CD4-positive, alpha-beta memory T cell (primary cell): Measurements from ENCODE around the gene LPCAT4. TPM values are rescaled to one million over a fixed set of nuclear protein-coding genes. Genes with fewer than 3 reads are reported as not detected.

Source experiments
- CTCF ChIA-PET: fragments of 350-600 bp; sonication (Branson Sonifier 250); formaldehyde crosslinking; loops from one replicate; lab custom pipeline; 2021; ENCODE audit warnings: inconsistent platforms; ENCODE audit not compliant: partially characterized antibody; lab: Charles Lee
- POLR2A ChIA-PET: fragments of 350-600 bp; sonication (Branson Sonifier 250); formaldehyde crosslinking; loops from one replicate; lab custom pipeline; 2021; ENCODE audit not compliant: partially characterized antibody; lab: Charles Lee
- DNase-seq, 5 donors: peaks; one replicate each; pipeline versions ENCODE4 v3.0.0 to v3.0.0-alpha.2; 2020 to 2022; ENCODE audit warnings: mixed read lengths in 1 of 5
- H3K27ac ChIP-seq: one replicate; pipeline ENCODE4 v1.7.0; 2013; ENCODE audit warnings: low read depth, low read length
- H3K27me3 ChIP-seq: 2 replicates; pipeline ENCODE4 v1.7.0; 2013; ENCODE audit warnings: mild to moderate bottlenecking, low read length, moderate library complexity; ENCODE audit not compliant: insufficient read depth
- H3K36me3 ChIP-seq: 2 replicates; pipeline ENCODE4 v1.7.0; 2013; ENCODE audit warnings: mild to moderate bottlenecking, low read length, moderate library complexity; ENCODE audit not compliant: insufficient read depth
- H3K4me1 ChIP-seq: 2 replicates; pipeline ENCODE4 v1.7.0; 2013; ENCODE audit warnings: mild to moderate bottlenecking, low read length, moderate library complexity; ENCODE audit not compliant: insufficient read depth
- H3K4me3 ChIP-seq, 2 donors: one replicate each; pipeline ENCODE4 v1.7.0; 2013; ENCODE audit warnings: low read length in 2 of 2, mild to moderate bottlenecking in 1 of 2
- H3K9me3 ChIP-seq, 2 donors: one replicate each; pipeline ENCODE4 v1.7.0; 2013; ENCODE audit warnings: low read length in 2 of 2, control low read depth in 1 of 2; ENCODE audit not compliant: control insufficient read depth in 1 of 2
- H3K27ac Mint-ChIP-seq, 7 donors: one replicate each; pipeline ENCODE4 v1.8.0; 2020 to 2021; ENCODE audit warnings: mixed read lengths in 7 of 7, mild to moderate bottlenecking in 6 of 7, inconsistent platforms in 3 of 7, moderate library complexity in 3 of 7
- H3K27me3 Mint-ChIP-seq, 2 donors: one replicate each; pipeline ENCODE4 v1.8.0; 2020 to 2021; ENCODE audit warnings: mixed read lengths in 2 of 2
- H3K36me3 Mint-ChIP-seq, 2 donors: one replicate each; pipeline ENCODE4 v1.8.0; 2020 to 2021; ENCODE audit warnings: mixed read lengths in 2 of 2, inconsistent platforms in 1 of 2, mild to moderate bottlenecking in 1 of 2
- H3K4me1 Mint-ChIP-seq, 4 donors: one replicate each; pipeline ENCODE4 v1.8.0; 2020 to 2021; ENCODE audit warnings: mixed read lengths in 4 of 4, mild to moderate bottlenecking in 1 of 4
- H3K4me3 Mint-ChIP-seq, 8 donors: one replicate each; pipeline ENCODE4 v1.8.0; 2020 to 2021; ENCODE audit warnings: mixed read lengths in 8 of 8, mild to moderate bottlenecking in 7 of 8, moderate library complexity in 6 of 8, inconsistent platforms in 3 of 8
- H3K9me3 Mint-ChIP-seq, 8 donors: one replicate each; pipeline ENCODE4 v1.8.0; 2020 to 2021; ENCODE audit warnings: mixed read lengths in 8 of 8, mild to moderate bottlenecking in 5 of 8, inconsistent platforms in 3 of 8, moderate library complexity in 1 of 8
- intact Hi-C: fragments of 100-400 bp; cut with micrococcal nuclease; formaldehyde crosslinking; loops from one replicate; pipeline ENCODE4 v1.15.1; 2023
- polyA plus RNA-seq, 2 donors: library from polyadenylated mRNA; unstranded; fragments of 300-500 nt; fragmentation: Illumina TruSeq; gene quantifications; one replicate each; pipeline ENCODE4 v1.2.3, GENCODE V29; 2021
- total RNA-seq, 2 experiments: library from RNA; stranded (reverse); gene quantifications; one replicate each; pipeline ENCODE4 v1.2.3, GENCODE V29; 2021

The LPCAT4 gene
- total and polyA plus RNA-seq, 4 experiments from 2014 or later = 19.0 to 108 (median 61.8) TPM

GRCh38 chr15:34327906-34328305, 39.1 kb downstream of the LPCAT4 start:
- H3K27me3 Mint-ChIP-seq = no peaks in the 10 kb centered on the region
- ChIA-PET POLR2A (interaction anchor here (1.3 to 4.1 kb wide), 6 partner anchors 9 to 225 kb away, joined by 3 to 52 read pairs (median 10); partner anchors contain the start of genes EMC4, LPCAT4, NOP10 and NUTM1), CTCF (interaction anchor here (0.6 to 6.0 kb wide), 8 partner anchors 10 to 260 kb away, joined by 3 to 35 read pairs (median 7); partner anchors contain the start of genes LPCAT4, NOP10, NUTM1 and SLC12A6)
- H3K9me3 Mint-ChIP-seq = no peaks in the 10 kb centered on the region
- Histone ChIP-seq H3K4me1 (peaks cover 70% of the 10 kb centered on the region), H3K9me3 (no peaks in the 10 kb centered on the region), H3K4me3 (no peak overlapping the region), H3K27ac (no peak overlapping the region), H3K36me3 (no peaks in the 10 kb centered on the region), H3K27me3 (no peaks in the 10 kb centered on the region)
- no peaks in the 10 kb centered on the region for H3K36me3 Mint-ChIP-seq
- no peak for DNase-seq
- H3K27ac Mint-ChIP-seq = peak overlapping the region; percentile 8 to 83 (median 66)
- intact Hi-C loops = no loop called here
- H3K4me3 Mint-ChIP-seq = peak overlapping the region; percentile 15 to 69 (median 53)
- peaks cover 26 to 62% (median 49%) of the 10 kb centered on the region in 4 donors for H3K4me1 Mint-ChIP-seq

DNA sequence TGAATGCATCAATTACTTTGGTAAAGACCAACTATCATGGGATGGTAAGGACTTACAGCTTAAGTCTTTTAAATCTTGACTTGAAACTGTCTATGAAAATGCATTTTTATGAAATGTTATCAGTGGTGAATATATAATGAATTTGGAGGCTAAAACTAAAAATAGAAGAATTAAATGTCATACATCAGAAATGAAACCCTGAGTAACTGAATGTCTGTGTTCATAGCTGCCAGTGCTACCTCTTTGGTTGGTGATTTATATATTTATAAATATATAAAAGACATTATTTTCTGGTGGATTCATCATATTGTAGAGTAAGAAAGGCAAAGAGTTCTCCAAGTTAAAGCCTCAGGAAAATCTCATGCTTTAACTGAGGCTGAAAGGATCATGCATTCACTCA, 41.6 kb downstream of the LPCAT4 start:
- Mint-ChIP-seq H3K4me1 (peaks cover 24 to 49% (median 39%) of the 10 kb centered on the region in 4 donors), H3K36me3 (no peaks in the 10 kb centered on the region), H3K27me3 (no peaks in the 10 kb centered on the region), H3K9me3 (no peaks in the 10 kb centered on the region), H3K4me3 (no peak overlapping the region), H3K27ac (peak overlapping the region in 1 of 7 donors; percentile 35)
- DNase-seq = no peak
- POLR2A ChIA-PET = interaction anchor here (0.6 to 3.2 kb wide), 4 partner anchors 12 to 100 kb away, joined by 3 to 21 read pairs (median 4); partner anchors contain the start of genes EMC4, LPCAT4 and SLC12A6
- Histone ChIP-seq H3K9me3 (no peaks in the 10 kb centered on the region), H3K4me1 (peaks cover 49% of the 10 kb centered on the region), H3K27me3 (no peaks in the 10 kb centered on the region), H3K36me3 (no peaks in the 10 kb centered on the region), H3K27ac (no peak overlapping the region), H3K4me3 (no peak overlapping the region)
- intact Hi-C loops = no loop called here
- CTCF ChIA-PET = interaction anchor here (1.6 to 1.9 kb wide), 2 partner anchors 9 to 18 kb away, joined by 4 to 6 read pairs; partner anchors contain the start of genes NOP10 and NUTM1

- H3K27ac ChIP-seq = no peak overlapping the region
- peaks cover 24 to 48% (median 40%) of the 10 kb centered on the region in 4 donors for H3K4me1 Mint-ChIP-seq
- no peaks in the 10 kb centered on the region for H3K9me3 ChIP-seq
- ChIA-PET CTCF (interaction anchor here (1.6 to 1.9 kb wide), 2 partner anchors 9 to 18 kb away, joined by 4 to 6 read pairs; partner anchors contain the start of genes NOP10 and NUTM1), POLR2A (interaction anchor here (0.6 to 3.2 kb wide), 4 partner anchors 8 to 100 kb away, joined by 3 to 21 read pairs (median 4); partner anchors contain the start of genes EMC4 and SLC12A6)
- intact Hi-C loops = no loop called here
- no peak overlapping the region for H3K4me3 Mint-ChIP-seq
- H3K27me3 Mint-ChIP-seq = no peaks in the 10 kb centered on the region
- no peak for DNase-seq
- no peaks in the 10 kb centered on the region for H3K27me3 ChIP-seq
- H3K36me3 Mint-ChIP-seq = peaks cover 0 to 2% of the 10 kb centered on the region in 2 donors
- no peaks in the 10 kb centered on the region for H3K9me3 Mint-ChIP-seq
- H3K4me3 ChIP-seq = no peak overlapping the region
- H3K36me3 ChIP-seq = no peaks in the 10 kb centered on the region
- peak overlapping the region in 1 of 7 donors; percentile 35 for H3K27ac Mint-ChIP-seq
- peaks cover 44% of the 10 kb centered on the region for H3K4me1 ChIP-seq
Observed at GRCh38 chr15:34324933-34325332, 42.1 kb downstream of the LPCAT4 start.

DNA sequence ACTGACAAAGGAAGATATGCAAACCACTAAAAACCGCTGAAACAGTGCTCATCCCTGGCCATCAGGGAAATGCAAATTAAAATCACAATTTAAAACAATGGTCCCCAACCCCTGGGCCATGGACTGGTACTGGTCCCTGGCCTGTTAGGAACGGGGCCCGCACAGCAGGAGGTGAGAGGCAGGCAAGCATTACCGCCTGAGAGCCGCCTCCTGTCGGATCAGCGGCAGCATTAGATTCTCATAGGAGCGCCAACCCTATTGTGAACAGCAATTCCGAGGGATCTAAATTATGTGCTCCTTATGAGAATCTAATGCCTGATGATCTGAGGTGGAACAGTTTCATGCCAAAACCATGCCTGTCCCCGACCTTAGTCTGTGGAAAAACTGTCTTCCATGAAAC, 43.8 kb downstream of the LPCAT4 start:
- CTCF ChIA-PET = interaction anchor here (1.3 kb wide), 1 partner anchor 82 kb away, joined by 3 read pairs; no protein-coding TSS in a partner anchor
- Mint-ChIP-seq H3K4me1 (peaks cover 21 to 40% (median 34%) of the 10 kb centered on the region in 4 donors), H3K4me3 (peak overlapping the region in 1 of 8 donors; percentile 1), H3K36me3 (peaks cover 0 to 8% of the 10 kb centered on the region in 2 donors), H3K27ac (no peak overlapping the region), H3K27me3 (no peaks in the 10 kb centered on the region), H3K9me3 (no peaks in the 10 kb centered on the region)
- no peak for DNase-seq
- Histone ChIP-seq H3K9me3 (no peaks in the 10 kb centered on the region), H3K4me3 (no peak overlapping the region), H3K27me3 (no peaks in the 10 kb centered on the region), H3K27ac (no peak overlapping the region), H3K36me3 (no peaks in the 10 kb centered on the region), H3K4me1 (peaks cover 39% of the 10 kb centered on the region)
- POLR2A ChIA-PET = interaction anchor here (3.2 kb wide), 1 partner anchor 14 kb away, joined by 21 read pairs; the partner anchor contains the start of gene SLC12A6
- intact Hi-C loops = no loop called here

- Histone ChIP-seq H3K36me3 (peaks cover 5% of the 10 kb centered on the region), H3K27me3 (no peaks in the 10 kb centered on the region), H3K9me3 (no peaks in the 10 kb centered on the region), H3K4me1 (peaks cover 31% of the 10 kb centered on the region), H3K27ac (peak overlapping the region; percentile 49), H3K4me3 (peak overlapping the region; percentile 52 to 55)
- Mint-ChIP-seq H3K4me3 (peak overlapping the region; percentile 93 to 99 (median 98)), H3K27me3 (no peaks in the 10 kb centered on the region), H3K4me1 (peaks cover 31 to 45% (median 38%) of the 10 kb centered on the region in 4 donors), H3K9me3 (no peaks in the 10 kb centered on the region), H3K36me3 (peaks cover 11 to 20% of the 10 kb centered on the region in 2 donors), H3K27ac (peak overlapping the region; percentile 65 to 96 (median 94))
- peak in 4 of 5 donors; percentile 12 to 50 (median 22) for DNase-seq
- CTCF ChIA-PET = interaction anchor here (1.0 to 4.0 kb wide), 7 partner anchors 10 to 77 kb away, joined by 3 to 32 read pairs (median 4); partner anchors contain the start of gene LPCAT4
- POLR2A ChIA-PET = interaction anchor here (0.7 to 5.3 kb wide), 7 partner anchors 9 to 217 kb away, joined by 3 to 51 read pairs (median 10); partner anchors contain the start of genes EMC7, LPCAT4, PGBD4 and SLC12A6
- intact Hi-C loops = loop anchor here (1.0 kb wide), 1 partner anchor 19 kb away; the partner anchor contains the start of gene SLC12A6
Observed at GRCh38 chr15:34318277-34319079, 48.5 kb downstream of the LPCAT4 start.

GRCh38 chr15:34314491-34315490, 52.2 kb downstream of the LPCAT4 start:
- Histone ChIP-seq H3K27me3 (no peaks in the 10 kb centered on the region), H3K36me3 (peaks cover 5% of the 10 kb centered on the region), H3K27ac (no peak overlapping the region), H3K9me3 (no peaks in the 10 kb centered on the region), H3K4me1 (peaks cover 40% of the 10 kb centered on the region), H3K4me3 (no peak overlapping the region)
- no peak for DNase-seq
- ChIA-PET POLR2A (no interaction called here), CTCF (no interaction called here)
- intact Hi-C loops = no loop called here
- Mint-ChIP-seq H3K27me3 (no peaks in the 10 kb centered on the region), H3K9me3 (no peaks in the 10 kb centered on the region), H3K27ac (peak overlapping the region in 1 of 7 donors; percentile 18), H3K4me1 (peaks cover 27 to 56% (median 31%) of the 10 kb centered on the region in 4 donors), H3K36me3 (peaks cover 24 to 31% of the 10 kb centered on the region in 2 donors), H3K4me3 (peak overlapping the region in 1 of 8 donors; percentile 22)
